Activated naive CD8-positive, alpha-beta T cell treated with anti-CD3 and anti-CD28 coated beads, Interleukin-2, amount 50 U/mL, for 16 hours (primary cell): ENCODE results near the gene ANAPC2.
A peak's percentile ranks its signal among the peaks of the same experiment; 100 is the strongest.
"Not testable (repeated sequence)": the region's sequence is repeated elsewhere in the genome, so short reads cannot be mapped to it uniquely, and the experiment has no call there.

Experiments used
- DNase-seq: peaks from one replicate; pipeline ENCODE4 v3.0.0-alpha.2; 2020; ENCODE audit warnings: low read depth, low spot score

ANAPC2 gene

GRCh38 chr9:137147091-137147792, 41.1 kb downstream of the ANAPC2 start:
- DNase-seq = no peak

DNA sequence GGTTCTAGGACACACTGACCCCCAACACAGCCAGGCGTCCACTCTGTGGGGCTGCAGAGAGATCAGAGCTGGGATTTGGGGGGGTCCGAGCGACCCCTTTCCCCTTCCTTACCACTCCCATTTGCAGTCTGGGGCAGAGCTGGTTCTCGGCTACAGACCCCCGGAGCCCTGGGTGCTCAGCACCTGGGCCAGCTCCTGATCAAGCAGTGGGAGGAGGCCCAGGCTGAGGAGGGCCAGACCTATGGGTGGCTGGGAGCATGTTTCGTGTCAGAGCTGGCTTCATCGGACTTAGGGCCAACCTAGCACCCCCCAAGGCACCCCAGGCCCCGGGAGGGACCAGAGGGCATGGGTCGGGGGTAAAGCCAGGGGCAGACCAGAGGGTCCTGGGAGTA, 41.8 kb downstream of the ANAPC2 start:
- DNase-seq = no peak

DNA sequence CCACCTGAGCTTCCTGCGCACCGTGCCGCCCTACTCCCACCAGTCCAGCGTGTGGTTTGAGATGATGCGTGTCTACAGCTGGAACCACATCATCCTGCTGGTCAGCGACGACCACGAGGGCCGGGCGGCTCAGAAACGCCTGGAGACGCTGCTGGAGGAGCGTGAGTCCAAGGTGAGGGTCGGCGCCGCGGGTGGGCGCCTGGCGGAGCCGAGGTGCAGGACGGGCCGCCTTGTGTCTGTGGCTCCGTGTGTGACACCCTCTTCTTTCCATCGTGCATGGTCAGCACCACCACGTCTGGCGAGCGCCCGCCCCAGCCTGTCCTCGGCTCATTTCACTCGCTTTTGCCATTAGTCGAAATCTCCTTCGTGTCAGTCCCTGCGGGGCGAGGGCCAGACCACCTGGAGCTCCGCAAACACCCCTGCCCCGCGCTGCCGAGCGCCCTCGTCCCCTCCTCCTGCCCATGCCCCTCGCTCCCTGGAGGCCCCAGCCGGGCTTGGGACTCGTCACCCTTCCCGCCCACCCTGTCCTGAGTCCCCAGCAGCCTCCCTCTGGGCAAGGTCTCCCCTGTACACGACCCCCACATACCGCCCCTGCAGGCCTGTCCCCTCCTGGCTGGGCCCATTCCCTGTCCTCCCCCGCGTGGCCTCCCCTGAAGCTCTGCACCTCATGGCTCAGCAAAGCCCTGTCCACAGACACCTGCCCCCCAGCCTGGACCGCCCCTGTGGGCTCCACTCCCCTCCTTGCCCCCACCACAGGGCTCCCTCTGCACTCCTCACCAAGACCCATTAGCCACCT, 42.4 kb downstream of the ANAPC2 start:
- no peak for DNase-seq

DNA sequence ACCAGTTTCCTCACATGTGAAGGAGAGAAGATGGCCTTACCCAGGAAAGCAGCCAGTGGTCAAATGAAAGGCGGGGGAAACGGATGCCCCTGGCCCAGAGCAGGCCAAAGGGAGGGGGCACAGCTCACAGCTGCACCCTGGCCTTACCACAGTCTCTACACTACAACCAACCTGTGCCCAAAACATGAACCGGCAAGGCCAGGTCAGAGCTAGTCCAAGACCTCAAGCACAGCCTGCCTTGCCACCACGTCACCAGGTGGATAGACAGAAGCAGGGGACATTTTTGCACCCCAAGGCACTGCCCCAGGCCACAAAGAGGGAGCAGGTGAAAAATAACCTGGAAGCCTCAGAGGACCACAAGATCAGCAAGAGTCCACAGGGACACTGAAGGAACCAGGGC, 44.9 kb downstream of the ANAPC2 start:
- DNase-seq = no peak

DNA sequence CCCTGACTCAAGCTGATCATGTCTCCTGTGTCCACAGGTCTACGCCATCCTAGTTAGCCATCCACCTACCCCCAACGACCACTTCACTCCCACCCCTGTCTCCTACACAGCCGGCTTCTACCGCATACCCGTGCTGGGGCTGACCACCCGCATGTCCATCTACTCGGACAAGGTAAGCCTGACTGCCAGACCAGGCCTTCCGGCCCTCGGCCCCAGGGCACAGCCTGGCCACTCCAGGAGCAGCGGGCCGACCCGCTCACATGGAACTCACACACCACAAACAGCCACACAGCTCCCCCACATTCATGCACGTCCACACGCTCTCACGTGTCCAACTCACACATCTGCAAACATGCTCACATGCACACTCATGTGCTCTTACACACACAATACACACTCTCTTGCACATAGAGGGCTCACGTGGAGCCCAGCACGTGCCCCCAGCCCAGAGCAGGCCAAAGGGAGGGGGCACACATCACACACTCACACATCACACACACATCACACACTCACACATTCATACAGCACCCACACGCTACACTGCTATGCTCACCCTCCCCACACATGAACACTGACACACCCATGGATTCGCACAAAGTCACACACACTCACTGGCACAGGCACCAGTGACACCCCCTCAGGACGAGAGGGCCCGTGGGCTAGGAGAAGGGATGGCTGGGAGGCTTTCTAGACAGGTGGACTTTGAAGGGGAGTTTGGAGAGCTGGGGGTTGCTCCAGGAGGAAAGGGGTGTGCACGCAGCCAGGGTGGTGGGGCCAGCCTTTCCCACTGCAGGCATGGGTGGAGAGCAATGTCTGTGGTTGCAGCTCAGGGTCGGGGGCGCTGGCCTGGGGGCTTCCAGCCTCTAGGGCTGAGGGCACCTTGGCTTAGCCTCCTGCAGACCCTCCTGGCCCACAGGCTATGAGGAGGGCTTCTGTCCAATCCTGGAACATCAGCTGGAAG, 46.1 kb downstream of the ANAPC2 start:
- DNase-seq = no peak

GRCh38 chr9:137141050-137141810, 47.1 kb downstream of the ANAPC2 start:
- DNase-seq = no peak

GRCh38 chr9:137140151-137141012, 48.0 kb downstream of the ANAPC2 start:
- no peak for DNase-seq

DNA sequence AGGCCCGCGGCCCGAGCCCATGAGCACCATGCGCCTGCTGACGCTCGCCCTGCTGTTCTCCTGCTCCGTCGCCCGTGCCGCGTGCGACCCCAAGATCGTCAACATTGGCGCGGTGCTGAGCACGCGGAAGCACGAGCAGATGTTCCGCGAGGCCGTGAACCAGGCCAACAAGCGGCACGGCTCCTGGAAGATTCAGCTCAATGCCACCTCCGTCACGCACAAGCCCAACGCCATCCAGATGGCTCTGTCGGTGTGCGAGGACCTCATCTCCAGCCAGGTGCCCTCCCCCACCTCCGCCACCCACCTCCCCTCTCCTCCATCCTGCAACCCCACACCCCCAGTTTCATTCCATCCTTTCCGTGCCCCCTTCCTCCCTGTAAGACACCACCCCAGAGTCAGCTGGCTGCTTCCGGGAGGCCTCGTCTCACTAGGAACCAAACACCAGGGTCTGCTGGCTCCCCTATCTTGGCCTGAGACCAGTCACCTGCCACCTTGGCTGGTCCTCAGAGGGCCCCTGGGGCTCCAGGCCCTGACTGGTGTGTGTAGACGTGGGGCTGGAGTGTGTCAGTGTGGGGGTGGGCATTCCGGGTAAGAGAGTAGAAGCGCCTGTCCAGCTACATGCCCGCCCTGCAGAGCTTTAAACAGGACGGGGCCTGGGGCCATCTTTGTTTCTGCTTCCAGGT, 48.8 kb downstream of the ANAPC2 start:
- no peak for DNase-seq

GRCh38 chr9:137138722-137139467, 49.5 kb downstream of the ANAPC2 start, which contains the start of gene GRIN1:
Gene GRIN1, plus strand, starts transcription at chr9:137139154. Its CDS starts 333 bp downstream, at chr9:137139487.
- DNase-seq = no peak

DNA sequence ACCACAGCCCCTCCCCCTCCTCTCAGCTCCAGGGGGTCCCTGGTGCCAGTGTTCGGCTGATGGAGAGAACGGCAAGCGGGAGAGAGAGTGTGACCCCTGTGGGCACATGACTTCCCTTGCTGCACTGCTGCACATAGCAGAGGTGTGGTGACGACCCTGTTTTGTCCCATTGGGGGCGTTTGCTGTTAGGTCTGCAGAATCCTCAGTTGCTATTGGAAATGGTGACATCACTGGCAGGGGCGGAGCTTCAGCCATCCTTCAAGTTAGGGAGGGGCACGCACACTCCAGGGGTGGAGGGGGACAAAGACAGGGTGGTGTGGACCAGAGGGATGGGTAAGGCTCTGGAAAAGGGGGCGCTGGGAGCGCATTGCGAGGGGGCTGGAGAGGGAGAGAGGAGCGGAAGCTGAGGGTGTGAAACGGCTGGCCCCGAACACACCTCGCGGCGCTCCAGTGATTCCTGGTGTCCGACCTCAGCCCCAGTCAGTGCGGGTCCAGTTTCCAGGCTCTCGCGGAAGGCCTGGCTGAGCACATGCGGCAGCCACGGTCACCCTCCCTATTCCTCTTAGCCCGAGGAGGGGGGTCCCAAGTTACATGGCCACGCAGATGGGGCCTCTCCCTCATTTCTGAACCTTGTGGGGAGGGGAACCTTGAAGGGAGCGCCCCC, 50.2 kb downstream of the ANAPC2 start:
- no peak for DNase-seq

DNA sequence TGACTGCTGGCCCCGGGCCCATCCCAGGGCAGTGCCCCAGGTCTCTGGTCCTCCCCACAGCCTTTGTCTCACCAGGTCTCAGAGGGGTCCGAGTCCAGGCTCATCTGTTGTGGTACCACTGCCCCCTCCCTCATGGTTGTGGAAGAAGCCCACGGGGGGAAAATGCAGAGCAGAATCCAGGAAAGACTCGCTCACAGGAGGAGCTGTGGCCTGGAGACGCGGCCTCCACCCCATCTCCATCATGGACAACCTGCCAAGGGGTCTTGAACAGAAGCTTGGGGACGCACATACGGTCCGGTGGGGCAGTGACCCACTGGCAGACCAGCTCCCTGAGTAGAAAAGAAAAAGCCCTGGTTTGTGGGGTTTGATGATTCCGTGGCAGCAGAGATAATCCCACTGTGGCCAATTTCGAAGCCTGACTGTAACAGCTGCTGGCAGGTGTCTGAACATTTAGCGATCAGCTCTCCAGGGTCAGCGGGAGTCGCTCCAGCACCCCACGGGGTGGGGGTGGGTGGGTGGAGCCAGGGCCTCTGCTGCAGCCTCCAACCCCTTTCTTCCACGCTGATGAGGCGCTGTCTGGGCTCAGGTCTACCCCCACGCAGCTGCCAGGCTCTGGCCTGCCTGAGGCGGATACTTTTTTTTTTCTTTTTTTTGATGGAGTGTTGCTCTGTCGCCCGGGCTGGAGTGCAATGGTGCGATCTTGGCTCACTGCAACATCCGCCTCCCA, 51.3 kb downstream of the ANAPC2 start:
- DNase-seq = no peak

DNA sequence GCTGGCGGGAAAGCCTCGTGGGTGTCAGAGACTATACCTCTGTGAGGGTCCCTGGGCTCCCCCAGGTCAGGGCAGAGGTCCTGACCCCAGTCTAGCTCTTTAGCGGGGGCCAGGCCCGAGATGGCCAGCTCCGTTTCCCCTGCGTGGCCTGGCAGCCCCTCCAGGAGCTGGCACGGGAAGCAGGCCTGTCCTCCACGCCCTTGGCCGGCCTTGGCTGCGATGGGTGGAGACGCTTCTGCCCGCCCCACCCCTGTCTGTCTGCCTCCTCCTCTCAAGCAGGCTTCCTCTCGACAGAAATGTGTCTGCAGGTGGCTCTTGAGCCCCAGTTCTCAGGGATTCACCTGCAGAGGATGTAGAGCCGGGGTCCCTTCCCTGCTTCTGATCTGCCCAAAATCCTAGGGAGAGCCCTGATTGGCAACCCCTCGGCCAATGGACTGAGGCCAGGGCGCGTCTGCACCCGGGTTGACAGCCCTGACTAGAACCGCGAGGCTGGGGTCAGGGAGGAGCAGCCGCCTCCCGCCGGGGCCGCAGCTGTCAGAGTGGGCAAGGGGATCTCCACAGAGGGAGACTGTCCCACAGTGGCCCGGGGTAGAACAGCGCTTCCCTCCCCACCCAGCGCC, 52.0 kb downstream of the ANAPC2 start:
- DNase-seq = no peak

GRCh38 chr9:137135154-137135553, 53.2 kb downstream of the ANAPC2 start:
- DNase-seq = not testable (repeated sequence)

GRCh38 chr9:137134191-137134590, 54.2 kb downstream of the ANAPC2 start:
- DNase-seq = no peak

DNA sequence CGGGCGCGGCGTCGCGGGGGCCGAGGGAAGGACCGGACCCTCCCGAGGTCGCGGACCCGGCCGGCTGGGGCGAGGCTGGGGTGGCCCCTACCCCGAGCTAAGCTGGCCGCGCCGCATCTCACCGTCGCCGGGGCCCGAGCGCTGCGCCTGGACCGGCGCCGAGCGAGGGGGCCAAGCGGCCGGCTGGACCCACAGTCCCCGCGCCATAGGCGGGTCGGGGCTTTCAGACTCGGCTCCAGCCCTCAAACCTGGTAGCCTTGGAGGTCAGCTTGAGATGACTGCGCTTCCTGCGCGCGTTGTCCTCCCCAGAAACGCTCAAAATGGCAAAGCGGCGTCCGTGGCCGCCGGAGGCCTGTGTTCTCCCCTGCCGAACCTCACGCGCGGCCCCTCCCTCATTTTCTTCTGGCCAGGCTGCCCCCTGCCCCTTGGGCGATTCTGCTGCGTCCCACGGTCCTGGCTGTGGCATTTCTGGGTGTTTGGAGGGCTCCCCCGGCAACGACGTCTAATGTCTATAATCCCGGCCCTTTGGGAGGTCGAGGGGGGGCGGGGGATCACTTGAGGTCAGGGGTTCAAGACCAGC, 58.1 kb downstream of the ANAPC2 start:
- DNase-seq = no peak

DNA sequence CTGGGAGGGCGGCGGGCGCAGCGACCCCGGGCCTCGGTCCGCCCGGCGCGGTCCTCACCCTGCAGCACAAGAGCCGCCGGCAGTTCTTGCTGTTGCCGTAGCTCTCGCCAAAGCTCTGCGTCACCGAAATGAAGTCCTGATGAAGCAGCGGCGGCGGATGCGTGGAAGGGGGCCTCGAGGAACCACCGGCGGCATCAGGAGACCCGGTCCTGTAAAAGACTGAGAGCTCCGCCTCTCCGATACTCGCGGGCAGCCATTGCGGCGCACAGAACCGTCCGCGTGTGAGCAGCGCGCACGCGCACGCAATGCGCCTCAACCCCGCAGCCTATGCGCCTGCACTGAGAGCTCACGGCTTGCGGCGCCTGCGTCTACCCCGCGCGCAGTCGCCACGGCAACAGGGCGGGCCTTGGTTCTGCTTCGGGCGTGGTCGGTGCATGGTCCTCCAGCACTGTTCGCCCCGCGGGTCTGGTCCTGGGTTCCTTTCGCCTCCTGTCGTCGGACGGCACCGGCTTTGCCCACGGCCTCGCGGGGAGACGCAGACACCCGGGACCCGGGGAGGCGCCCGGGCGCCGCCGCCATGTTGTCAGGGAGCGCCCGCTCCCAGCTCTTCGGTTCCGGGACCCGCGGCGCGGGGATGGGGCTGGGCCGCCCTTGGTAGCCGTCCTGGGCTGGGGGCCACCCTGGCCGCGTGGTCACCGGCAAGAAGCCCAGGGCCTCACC, 58.7 kb downstream of the ANAPC2 start:
- peak; percentile 73 for DNase-seq
